ENCODE measurements around the gene CFAP54. TPM values are rescaled to one million over a fixed set of nuclear protein-coding genes. Genes with fewer than 3 reads are reported as not detected.

The CFAP54 gene
- polyA plus RNA-seq, 1 donor from 2014 or later = 1.1 TPM

DNA sequence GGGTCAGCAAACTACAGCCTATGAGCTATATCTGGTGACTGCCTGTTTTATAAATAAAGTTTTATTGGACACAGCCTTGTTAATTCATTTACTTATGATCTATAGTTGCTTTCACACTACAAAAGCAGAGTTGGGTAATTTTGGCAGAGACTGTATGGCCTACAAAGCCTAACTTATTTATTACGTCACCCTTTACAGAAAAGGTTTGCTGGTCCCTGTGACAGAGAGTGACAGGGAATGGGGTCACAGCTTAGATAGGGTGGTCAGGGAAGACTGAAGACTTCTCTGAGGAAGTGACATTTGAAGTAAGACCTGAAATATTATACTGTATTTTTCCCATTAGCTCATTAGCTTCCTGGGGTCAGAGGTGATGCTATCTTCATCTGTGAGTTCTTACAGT, 342.0 kb downstream of the CFAP54 start:
- H3F3A ChIP-seq (ENCODE audit: insufficient read depth, low read length, poor library complexity, severe bottlenecking) = no peaks in the 10 kb centered on the region

GRCh38 chr12:96846293-96846692, 356.9 kb downstream of the CFAP54 start:
- Histone ChIP-seq H3K4me2 (ENCODE audit: low read length) (no peak overlapping the region), H3K27ac (ENCODE audit: low read length) (no peak overlapping the region), H4K20me1 (ENCODE audit: insufficient read depth) (no peaks in the 10 kb centered on the region), H2AFZ (ENCODE audit: low read depth, low read length) (no peak overlapping the region), H3K9me3 (ENCODE audit: low read length) (no peaks in the 10 kb centered on the region), H3K36me3 (ENCODE audit: insufficient read depth, low read length) (no peaks in the 10 kb centered on the region), H3K4me3 (ENCODE audit: low read length) (no peak overlapping the region), H3F3A (ENCODE audit: insufficient read depth, low read length, poor library complexity, severe bottlenecking) (no peaks in the 10 kb centered on the region), H3K9me2 (ENCODE audit: insufficient read depth, low read length) (no peaks in the 10 kb centered on the region), H3K9ac (ENCODE audit: low read length) (no peak overlapping the region), H3K79me2 (replicated peaks; ENCODE audit: insufficient read depth, low read length) (no peaks in the 10 kb centered on the region), H3K27me3 (ENCODE audit: insufficient read depth, low read depth, low read length) (no peaks in the 10 kb centered on the region)
- TF ChIP-seq POLR2AphosphoS5 (IDR thresholded peaks at IDR 0.05) (no peak), EZH2 (IDR thresholded peaks at IDR 0.05; ENCODE audit: borderline replicate concordance, insufficient read depth, low read length, poor library complexity, severe bottlenecking) (no peak), RAD21 (conservative IDR thresholded peaks at IDR 0.05) (no peak), MXI1 (conservative IDR thresholded peaks at IDR 0.05; ENCODE audit: poor library complexity, severe bottlenecking) (no peak), EP300 (conservative IDR thresholded peaks at IDR 0.05; ENCODE audit: poor library complexity, severe bottlenecking) (no peak), REST (IDR thresholded peaks at IDR 0.05; ENCODE audit: borderline replicate concordance) (no peak), SMC3 (conservative IDR thresholded peaks at IDR 0.05; ENCODE audit: poor library complexity) (no peak), TAF1 (IDR thresholded peaks at IDR 0.05; ENCODE audit: low read depth) (no peak)
- TF ChIP-seq, protein P1, sequence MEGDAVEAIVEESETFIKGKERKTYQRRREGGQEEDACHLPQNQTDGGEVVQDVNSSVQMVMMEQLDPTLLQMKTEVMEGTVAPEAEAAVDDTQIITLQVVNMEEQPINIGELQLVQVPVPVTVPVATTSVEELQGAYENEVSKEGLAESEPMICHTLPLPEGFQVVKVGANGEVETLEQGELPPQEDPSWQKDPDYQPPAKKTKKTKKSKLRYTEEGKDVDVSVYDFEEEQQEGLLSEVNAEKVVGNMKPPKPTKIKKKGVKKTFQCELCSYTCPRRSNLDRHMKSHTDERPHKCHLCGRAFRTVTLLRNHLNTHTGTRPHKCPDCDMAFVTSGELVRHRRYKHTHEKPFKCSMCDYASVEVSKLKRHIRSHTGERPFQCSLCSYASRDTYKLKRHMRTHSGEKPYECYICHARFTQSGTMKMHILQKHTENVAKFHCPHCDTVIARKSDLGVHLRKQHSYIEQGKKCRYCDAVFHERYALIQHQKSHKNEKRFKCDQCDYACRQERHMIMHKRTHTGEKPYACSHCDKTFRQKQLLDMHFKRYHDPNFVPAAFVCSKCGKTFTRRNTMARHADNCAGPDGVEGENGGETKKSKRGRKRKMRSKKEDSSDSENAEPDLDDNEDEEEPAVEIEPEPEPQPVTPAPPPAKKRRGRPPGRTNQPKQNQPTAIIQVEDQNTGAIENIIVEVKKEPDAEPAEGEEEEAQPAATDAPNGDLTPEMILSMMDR (IDR thresholded peaks at IDR 0.05; ENCODE audit: poor library complexity, severe bottlenecking) = no peak

More for the DNA sequence above, 342.0 kb downstream of the CFAP54 start:
- Histone ChIP-seq H3K9me3 (ENCODE audit: low read length) (no peaks in the 10 kb centered on the region), H3K27ac (ENCODE audit: low read length) (no peak overlapping the region), H3K9ac (ENCODE audit: low read length) (no peak overlapping the region), H3K4me2 (ENCODE audit: low read length) (no peak overlapping the region), H4K20me1 (ENCODE audit: insufficient read depth) (no peaks in the 10 kb centered on the region), H3K36me3 (ENCODE audit: insufficient read depth, low read length) (no peaks in the 10 kb centered on the region), H3K79me2 (replicated peaks; ENCODE audit: insufficient read depth, low read length) (no peaks in the 10 kb centered on the region), H3K9me2 (ENCODE audit: insufficient read depth, low read length) (no peaks in the 10 kb centered on the region), H3K4me3 (ENCODE audit: low read length) (no peak overlapping the region), H3K27me3 (ENCODE audit: insufficient read depth, low read depth, low read length) (no peaks in the 10 kb centered on the region), H2AFZ (ENCODE audit: low read depth, low read length) (no peak overlapping the region)
- TF ChIP-seq EZH2 (IDR thresholded peaks at IDR 0.05; ENCODE audit: borderline replicate concordance, insufficient read depth, low read length, poor library complexity, severe bottlenecking) = no peak
- no peak for TF ChIP-seq RAD21 (conservative IDR thresholded peaks at IDR 0.05)
- TF ChIP-seq SMC3 (conservative IDR thresholded peaks at IDR 0.05; ENCODE audit: poor library complexity) = no peak
- no peak for TF ChIP-seq REST (IDR thresholded peaks at IDR 0.05; ENCODE audit: borderline replicate concordance)

All from neural cell (in vitro differentiated cells).